NCI-H510A treated with DMSO at 0.1 percent for 48 hours (cell line): Measurements from ENCODE around the gene CASKIN1.

Experiments used
- DNase-seq: peaks from one replicate; lab custom pipeline; 2025; lab: John Stamatoyannopoulos, UW

The CASKIN1 gene

GRCh38 chr16:2190659-2191445 lies 5.6 kb downstream of the CASKIN1 start:
- DNase-seq, result no peak

GRCh38 chr16:2190002-2190658 lies 6.3 kb downstream of the CASKIN1 start:
- no peak for DNase-seq

- no peak for DNase-seq
Observed at GRCh38 chr16:2189252-2189893, 7.0 kb downstream of the CASKIN1 start.

- no peak for DNase-seq
Observed at GRCh38 chr16:2188395-2188794, 8.0 kb downstream of the CASKIN1 start.

- DNase-seq, result no peak
Observed at GRCh38 chr16:2187212-2187611, 9.2 kb downstream of the CASKIN1 start.

- DNase-seq, result no peak
Observed at GRCh38 chr16:2186505-2186904, 9.9 kb downstream of the CASKIN1 start.

GRCh38 chr16:2186064-2186463 lies 10.3 kb downstream of the CASKIN1 start:
- no peak for DNase-seq

- DNase-seq, result no peak
Observed at GRCh38 chr16:2184962-2185361, 11.4 kb downstream of the CASKIN1 start.

- no peak for DNase-seq
Observed at GRCh38 chr16:2184346-2184745, 12.1 kb downstream of the CASKIN1 start.

GRCh38 chr16:2183671-2184070 lies 12.7 kb downstream of the CASKIN1 start:
- DNase-seq, result no peak

- DNase-seq, result no peak
Observed at GRCh38 chr16:2181952-2182351, 14.5 kb downstream of the CASKIN1 start.

- no peak for DNase-seq
Observed at GRCh38 chr16:2180962-2181923, 15.2 kb downstream of the CASKIN1 start.

GRCh38 chr16:2180461-2180860 lies 15.9 kb downstream of the CASKIN1 start:
- DNase-seq, result no peak

- DNase-seq, result no peak
Observed at GRCh38 chr16:2179576-2179975, 16.8 kb downstream of the CASKIN1 start.

GRCh38 chr16:2179107-2179501 lies 17.3 kb downstream of the CASKIN1 start:
- no peak for DNase-seq

GRCh38 chr16:2178321-2179106 lies 17.9 kb downstream of the CASKIN1 start:
- DNase-seq, result no peak

- no peak for DNase-seq
Observed at GRCh38 chr16:2177561-2177960, 18.8 kb downstream of the CASKIN1 start.

GRCh38 chr16:2177101-2177500 lies 19.3 kb downstream of the CASKIN1 start:
- DNase-seq, result no peak

GRCh38 chr16:2176047-2176446 lies 20.4 kb downstream of the CASKIN1 start:
- DNase-seq, result no peak

GRCh38 chr16:2175454-2175853 lies 21.0 kb downstream of the CASKIN1 start:
- DNase-seq, result no peak
